ENCODE data around the gene FMNL2. TPM values are rescaled to one million over a fixed set of nuclear protein-coding genes. Genes with fewer than 3 reads are reported as not detected.

Gene FMNL2
- total RNA-seq, 1 experiment from 2014 or later, result 28.1 TPM

GRCh38 chr2:152560873-152561595, 226.1 kb downstream of the FMNL2 start (continued):
- no peak for TF ChIP-seq ZBTB33 (IDR thresholded peaks at IDR 0.05; ENCODE audit: extremely low read depth, insufficient replicate concordance, low read length)
- no peak for TF ChIP-seq CTCF (IDR thresholded peaks at IDR 0.05 in 2 of 3, conservative IDR thresholded peaks at IDR 0.05 in 1 of 3; ENCODE audit: borderline replicate concordance in 1 of 3, insufficient read depth in 1 of 3, low read depth in 2 of 3, low read length in 2 of 3)
- no peak for TF ChIP-seq EZH2 (IDR thresholded peaks at IDR 0.05)
- TF ChIP-seq EGR1 (IDR thresholded peaks at IDR 0.05; ENCODE audit: low read depth), result no peak

GRCh38 chr2:152562198-152562884, 227.4 kb downstream of the FMNL2 start:
- RAD21 ChIA-PET (ENCODE audit: low non-redundant PET in 1 of 2, low total read pairs in 2 of 2, uncharacterized antibody in 2 of 2, unreplicated experiment in 2 of 2), result no interaction called here
- Histone ChIP-seq H3K4me2 (ENCODE audit: low read length) (no peak overlapping the region), H2AFZ (ENCODE audit: low read depth, low read length, poor library complexity, severe bottlenecking) (no peak overlapping the region), H3K79me2 (ENCODE audit: insufficient read depth, low read length) (no peaks in the 10 kb centered on the region), H3K4me3 (replicated peaks in 1 of 2; ENCODE audit: low read depth in 1 of 2, low read length in 2 of 2) (no peak overlapping the region), H3K9ac (ENCODE audit: low read length) (no peak overlapping the region), H3K27ac (ENCODE audit: low read depth, low read length) (no peak overlapping the region), H4K20me1 (ENCODE audit: insufficient read depth) (no peaks in the 10 kb centered on the region), H3K36me3 (ENCODE audit: control insufficient read depth in 1 of 2, insufficient read depth in 2 of 2, low read length in 2 of 2) (no peaks in the 10 kb centered on the region), H3K9me3 (ENCODE audit: control insufficient read depth in 1 of 2, insufficient read depth in 1 of 2, low read depth in 1 of 2, low read length in 2 of 2) (no peaks in the 10 kb centered on the region), H3K9me2 (ENCODE audit: insufficient read depth) (no peaks in the 10 kb centered on the region), H3K27me3 (ENCODE audit: insufficient read depth, low read length) (no peaks in the 10 kb centered on the region), H3K4me1 (ENCODE audit: control insufficient read depth in 1 of 2, insufficient read depth in 2 of 2, low read length in 2 of 2) (no peaks in the 10 kb centered on the region)
- CTCF ChIA-PET, result no interaction called here
- intact Hi-C loops (cut with micrococcal nuclease), result no loop called here
- no peak for ATAC-seq
- BruUV-seq (replicated peaks), result no TSS peak
- no peak for DNase-seq (ENCODE audit: low read depth, low spot score)
- POLR2A ChIA-PET, result no interaction called here
- TF ChIP-seq REST (IDR thresholded peaks at IDR 0.05; ENCODE audit: low read depth) (no peak), FOSL1 (IDR thresholded peaks at IDR 0.05; ENCODE audit: low read depth) (no peak), POLR2AphosphoS5 (IDR thresholded peaks at IDR 0.05; ENCODE audit: low read depth, low read length) (no peak), TCF7L2 (IDR thresholded peaks at IDR 0.05; ENCODE audit: borderline replicate concordance, extremely low read depth, insufficient read depth, insufficient read length) (no peak), EGR1 (IDR thresholded peaks at IDR 0.05; ENCODE audit: low read depth) (no peak), ZBTB33 (IDR thresholded peaks at IDR 0.05; ENCODE audit: extremely low read depth, insufficient replicate concordance, low read length) (no peak), JUND (IDR thresholded peaks at IDR 0.05) (no peak), EZH2 (IDR thresholded peaks at IDR 0.05) (no peak)

Measured in HCT116 (cell line).